ENCODE data around the gene MYOD1.

Gene MYOD1

GRCh38 chr11:17719028-17719937 is at the start of gene MYOD1:
MYOD1 (plus strand) TSS chr11:17719571; CDS start chr11:17719783, 212 bp downstream.
- no peak for DNase-seq (ENCODE audit: low read depth in 1 of 2, low spot score in 1 of 2)

GRCh38 chr11:17672469-17672868 is 46.9 kb upstream of the MYOD1 start:
- DNase-seq (ENCODE audit: low read depth in 1 of 2, low spot score in 1 of 2), result no peak

GRCh38 chr11:17673951-17674350 is 45.4 kb upstream of the MYOD1 start:
- no peak for DNase-seq (ENCODE audit: low read depth in 1 of 2, low spot score in 1 of 2)

GRCh38 chr11:17682848-17683247 is 36.5 kb upstream of the MYOD1 start:
- no peak for DNase-seq (ENCODE audit: low read depth in 1 of 2, low spot score in 1 of 2)

- no peak for DNase-seq (ENCODE audit: low read depth in 1 of 2, low spot score in 1 of 2)
Measured at GRCh38 chr11:17683377-17684161, 35.8 kb upstream of the MYOD1 start.

- no peak for DNase-seq (ENCODE audit: low read depth in 1 of 2, low spot score in 1 of 2)
Measured at GRCh38 chr11:17684550-17684949, 34.8 kb upstream of the MYOD1 start.

- DNase-seq (ENCODE audit: low read depth in 1 of 2, low spot score in 1 of 2), result no peak
Measured at GRCh38 chr11:17686231-17686980, 33.0 kb upstream of the MYOD1 start.

GRCh38 chr11:17687946-17688670 is 31.3 kb upstream of the MYOD1 start:
- DNase-seq (ENCODE audit: low read depth in 1 of 2, low spot score in 1 of 2), result no peak

GRCh38 chr11:17691550-17691949 is 27.8 kb upstream of the MYOD1 start:
- DNase-seq (ENCODE audit: low read depth in 1 of 2, low spot score in 1 of 2), result no peak

GRCh38 chr11:17691976-17692375 is 27.4 kb upstream of the MYOD1 start:
- no peak for DNase-seq (ENCODE audit: low read depth in 1 of 2, low spot score in 1 of 2)

- DNase-seq (ENCODE audit: low read depth in 1 of 2, low spot score in 1 of 2), result no peak
Measured at GRCh38 chr11:17692931-17693330, 26.4 kb upstream of the MYOD1 start.

- DNase-seq (ENCODE audit: low read depth in 1 of 2, low spot score in 1 of 2), result no peak
Measured at GRCh38 chr11:17693531-17693930, 25.8 kb upstream of the MYOD1 start.

- DNase-seq (ENCODE audit: low read depth in 1 of 2, low spot score in 1 of 2), result no peak
Measured at GRCh38 chr11:17694494-17695110, 24.8 kb upstream of the MYOD1 start.

- DNase-seq (ENCODE audit: low read depth in 1 of 2, low spot score in 1 of 2), result no peak
Measured at GRCh38 chr11:17695454-17696441, 23.6 kb upstream of the MYOD1 start.

- no peak for DNase-seq (ENCODE audit: low read depth in 1 of 2, low spot score in 1 of 2)
Measured at GRCh38 chr11:17696741-17697140, 22.6 kb upstream of the MYOD1 start.

GRCh38 chr11:17697175-17697949 is 22.0 kb upstream of the MYOD1 start:
- no peak for DNase-seq (ENCODE audit: low read depth in 1 of 2, low spot score in 1 of 2)

- DNase-seq (ENCODE audit: low read depth in 1 of 2, low spot score in 1 of 2), result no peak
Measured at GRCh38 chr11:17699147-17700114, 19.9 kb upstream of the MYOD1 start.

All from activated CD4-positive, alpha-beta T cell treated with anti-CD3 and anti-CD28 coated beads, Interleukin-2, amount 50 U/mL, for 24 hours (primary cell).